T47D (cell line): ENCODE measurements around the gene BTBD1.
"Not testable (repeated sequence)": the region's sequence is repeated elsewhere in the genome, so short reads cannot be mapped to it uniquely, and the experiment has no call there.

Experiments
- DNase-seq, 2 experiments: peaks; one replicate each; pipeline versions ENCODE4 v3.0.0 to v3.0.0-alpha.2; 2011 to 2012; ENCODE audit warnings: low read depth in 1 of 2, low spot score in 1 of 2
- JUND ChIP-seq: IDR thresholded peaks from 2 replicates; pipeline ENCODE4 v1.6.1; 2012; ENCODE audit warnings: low read depth
- in situ Hi-C: cut with HindIII; loops from 2 replicates; pipeline ENCODE4 v1.10.0; 2016; ENCODE audit warnings: low sequenced_read_pairs, low pct_unique_long_range_greater_than_20kb

The BTBD1 gene

DNA sequence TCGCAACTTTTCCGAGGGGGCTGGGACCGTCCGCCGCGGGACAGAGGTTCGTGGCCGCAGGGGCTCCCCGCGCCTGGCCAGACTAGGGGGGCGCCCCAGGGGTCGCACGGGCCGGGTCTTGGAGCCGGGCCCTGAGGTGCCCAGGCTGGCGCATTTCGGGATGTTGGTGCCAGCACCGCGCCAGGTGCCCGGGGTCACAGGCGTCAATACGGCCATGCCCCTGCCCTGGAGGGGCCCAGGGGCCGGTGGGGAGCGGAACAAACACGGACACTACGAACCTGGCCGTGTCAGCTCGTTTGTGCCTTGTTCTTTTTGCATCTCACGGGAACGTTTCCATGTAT lies 40.8 kb upstream of the BTBD1 start:
- no peak for TF ChIP-seq JUND
- no peak for DNase-seq
- in situ Hi-C loops, result no loop called here

DNA sequence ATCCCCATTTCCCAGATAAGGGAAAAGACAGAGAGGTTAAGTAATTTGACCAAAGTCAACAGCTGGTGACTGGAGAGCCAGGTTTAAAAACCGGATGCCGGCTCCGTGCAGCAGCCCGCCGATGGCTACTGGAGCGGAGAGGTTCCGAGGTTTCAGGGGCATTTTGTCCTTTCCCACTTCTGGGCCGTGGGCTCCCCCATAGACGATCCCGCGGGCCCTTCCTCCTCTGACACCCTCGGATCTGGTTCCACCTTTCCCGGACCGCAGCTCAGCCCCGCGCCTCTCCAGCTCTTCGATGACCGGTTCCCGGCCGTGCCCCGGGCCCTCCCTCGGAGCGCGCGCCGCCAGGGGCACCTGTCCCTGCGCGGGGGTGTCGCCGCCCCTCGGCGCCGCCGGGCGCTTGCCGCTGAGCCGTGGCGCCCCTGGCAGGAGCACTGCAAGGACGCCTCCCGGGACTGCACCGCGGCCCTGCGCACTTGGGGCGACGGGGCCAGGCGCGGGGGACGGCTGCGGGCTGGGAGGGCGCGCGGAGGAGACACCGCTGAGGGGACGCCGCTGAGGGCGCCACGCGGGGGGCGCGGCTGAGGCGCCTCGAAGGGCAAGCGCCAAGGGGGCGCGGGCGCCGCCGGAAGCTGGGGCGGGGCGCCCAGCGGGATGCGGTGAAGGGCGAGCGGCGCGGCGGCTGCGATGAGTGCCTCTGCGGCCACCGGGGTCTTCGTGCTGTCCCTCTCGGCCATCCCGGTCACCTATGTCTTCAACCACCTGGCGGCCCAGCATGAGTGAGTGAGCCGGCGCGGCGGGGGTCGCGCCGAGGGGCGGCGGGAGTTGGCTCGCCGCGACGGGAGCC lies 40.2 kb upstream of the BTBD1 start, which contains the start of gene TM6SF1:
TSS of gene TM6SF1 (plus strand) at position 652 of the 847 bp plus-strand sequence. CDS start at position 688, 36 bp downstream.
- in situ Hi-C loops, result no loop called here
- DNase-seq, result no peak

DNA sequence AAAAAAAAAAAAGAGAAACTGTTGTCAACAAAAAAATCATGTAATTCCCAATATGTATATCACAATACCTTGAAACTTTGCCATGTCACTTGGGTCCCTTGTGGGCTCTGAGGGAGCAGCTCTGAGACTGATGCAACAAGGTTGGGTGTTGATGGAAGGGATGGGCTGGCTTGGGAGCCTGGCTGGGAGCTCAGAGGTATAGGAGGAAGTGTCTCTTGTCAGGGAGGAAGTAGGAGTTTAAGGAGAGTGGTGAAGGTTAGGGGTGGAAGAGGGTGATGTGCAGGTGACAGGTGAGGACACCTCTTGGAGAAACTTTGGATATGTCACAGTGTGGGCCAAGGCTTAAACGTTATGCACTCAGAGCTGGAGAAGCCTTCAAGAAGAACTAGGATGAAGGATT lies 38.4 kb upstream of the BTBD1 start:
- no peak for DNase-seq
- no peak for TF ChIP-seq JUND
- in situ Hi-C loops, result no loop called here

More for the DNA sequence above, 40.2 kb upstream of the BTBD1 start, which contains the start of gene TM6SF1:
- no peak for TF ChIP-seq JUND

DNA sequence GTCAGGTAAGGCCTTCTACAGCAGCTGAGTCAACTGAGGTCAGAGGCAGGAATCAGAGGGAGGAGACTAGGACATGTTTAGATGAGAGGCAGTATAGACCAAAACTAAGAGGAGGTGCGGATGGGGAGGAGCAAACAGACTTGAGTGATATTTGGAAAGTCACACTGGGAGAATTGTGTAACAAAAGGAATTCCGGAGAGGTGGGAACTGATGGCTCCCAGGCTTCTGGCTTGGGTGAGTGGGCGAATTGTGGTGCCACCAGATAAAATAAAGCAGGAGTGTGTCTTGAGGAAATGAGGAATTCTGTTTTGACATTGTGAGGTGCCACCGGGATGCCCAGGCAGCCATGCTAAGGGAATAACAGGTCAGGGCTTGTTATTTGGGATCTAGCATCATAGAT lies 37.1 kb upstream of the BTBD1 start:
- no peak for DNase-seq
- in situ Hi-C loops, result no loop called here
- no peak for TF ChIP-seq JUND

DNA sequence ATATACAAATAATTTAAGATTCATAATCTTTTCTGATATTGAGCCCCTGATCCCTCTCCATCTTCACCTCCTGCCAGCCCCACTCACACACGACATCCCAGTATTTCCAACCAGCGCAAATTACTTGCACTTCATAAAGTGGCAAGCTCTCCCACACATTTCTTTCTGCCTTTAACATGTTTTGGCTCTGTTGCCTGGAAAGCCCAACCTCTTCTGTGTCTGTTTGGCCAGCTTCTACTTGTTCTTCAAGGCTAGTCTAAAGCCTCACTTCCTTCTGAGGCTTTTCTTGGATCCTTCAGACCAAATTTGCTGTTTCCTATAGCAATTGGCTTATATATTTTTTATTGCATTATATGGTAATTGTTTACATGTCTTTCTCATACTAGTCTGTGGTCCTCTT lies 35.3 kb upstream of the BTBD1 start:
- TF ChIP-seq JUND, result no peak
- in situ Hi-C loops, result no loop called here
- no peak for DNase-seq

DNA sequence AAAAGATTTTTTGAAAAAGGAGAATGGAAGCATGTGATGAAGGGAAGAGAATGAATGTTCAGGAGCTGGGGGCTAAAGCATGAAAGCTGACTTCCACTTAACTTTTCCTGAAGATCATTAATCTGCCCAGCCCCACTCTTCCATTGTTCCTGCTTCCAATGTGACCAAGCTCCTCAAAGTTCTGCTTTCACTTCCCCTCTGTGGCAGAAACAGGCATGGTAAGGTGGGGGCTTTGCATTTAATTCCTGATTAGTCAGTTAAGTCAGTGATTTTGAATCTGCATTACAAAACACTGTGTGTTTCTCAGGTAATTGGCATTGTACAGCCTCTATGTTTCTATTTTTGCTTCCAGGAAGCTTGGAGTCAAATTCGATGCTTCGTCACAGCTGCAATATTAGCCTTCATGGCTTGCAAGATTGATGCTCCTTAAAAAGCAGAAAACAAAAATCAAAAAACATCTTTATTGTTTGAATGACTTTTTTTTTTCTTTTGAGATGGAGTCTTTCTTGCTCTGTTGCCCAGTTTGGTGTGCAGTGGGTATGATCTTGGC lies 33.1 kb upstream of the BTBD1 start:
- DNase-seq, result no peak
- no peak for TF ChIP-seq JUND
- in situ Hi-C loops, result no loop called here

GRCh38 chr15:83099290-83099689 lies 32.2 kb upstream of the BTBD1 start:
- in situ Hi-C loops, result no loop called here
- DNase-seq, result no peak
- TF ChIP-seq JUND, result no peak

DNA sequence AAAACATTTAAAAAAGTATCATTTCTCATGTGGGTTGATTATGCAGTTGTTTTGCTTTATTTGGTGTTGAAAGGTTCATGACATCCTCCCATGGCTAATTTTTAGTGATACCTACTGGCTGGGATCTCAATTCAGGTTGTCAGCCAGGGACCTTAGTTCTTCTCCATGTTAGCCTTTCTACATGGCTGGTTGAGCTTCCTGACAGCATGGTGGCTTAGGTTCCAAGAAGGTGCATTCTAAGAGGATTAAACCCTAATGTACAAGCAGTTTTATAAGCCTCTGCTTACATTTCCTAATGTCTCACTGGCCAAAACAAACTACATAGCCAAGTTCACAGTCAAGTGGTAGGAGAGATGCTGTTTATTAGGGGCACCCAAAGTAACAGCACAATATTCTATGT lies 31.0 kb upstream of the BTBD1 start:
- TF ChIP-seq JUND, result no peak
- in situ Hi-C loops, result no loop called here
- no peak for DNase-seq

DNA sequence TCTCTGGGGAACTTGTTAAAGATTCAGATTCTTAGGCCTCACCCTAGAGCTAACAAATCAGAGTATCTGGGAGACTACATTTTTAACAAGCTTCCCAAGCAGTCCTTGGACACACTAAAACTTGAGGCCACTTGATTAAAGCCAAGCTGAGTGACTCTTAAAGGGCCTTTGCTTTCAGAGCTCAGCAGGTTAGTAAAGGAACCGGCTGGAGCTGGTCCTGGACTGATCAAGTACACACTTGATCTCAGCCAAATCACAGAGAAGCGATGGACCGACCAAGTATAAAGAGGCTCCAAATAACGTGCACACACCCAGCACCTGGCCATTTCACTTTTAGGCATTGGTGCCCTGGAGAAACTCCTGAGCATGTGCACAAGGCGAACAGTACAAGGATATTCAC lies 27.5 kb upstream of the BTBD1 start:
- no peak for TF ChIP-seq JUND
- no peak for DNase-seq
- in situ Hi-C loops, result no loop called here

DNA sequence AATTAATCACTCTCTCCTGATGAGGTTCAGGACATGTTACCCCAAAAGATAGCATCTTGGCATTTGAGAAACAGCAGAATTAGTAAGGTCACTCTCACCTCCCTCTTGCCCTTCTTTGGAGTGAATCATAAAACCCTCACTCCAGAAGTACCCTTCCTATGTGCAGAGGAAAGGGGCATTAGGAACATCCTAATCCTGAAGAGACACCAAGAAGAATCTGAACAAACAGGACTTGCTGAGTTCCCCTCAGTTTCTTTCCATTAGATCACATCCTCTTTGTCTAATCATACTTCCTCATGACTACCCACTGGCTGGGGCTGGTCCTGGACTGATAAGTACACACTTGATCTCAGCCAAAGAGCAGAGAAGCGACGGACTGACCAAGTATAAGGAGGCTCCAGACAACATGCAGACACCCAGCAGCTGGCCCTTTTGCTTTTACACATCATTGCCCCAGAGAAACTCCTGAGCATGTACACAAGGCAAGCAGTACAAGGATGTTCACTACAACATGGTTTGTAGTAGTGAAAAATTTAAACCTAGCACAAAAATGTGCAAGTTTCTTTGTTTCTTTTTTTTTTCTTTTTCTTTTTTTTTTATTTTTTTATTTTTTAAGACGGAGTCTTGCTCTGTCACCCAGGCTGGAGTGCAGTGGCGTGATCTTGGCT lies 25.4 kb upstream of the BTBD1 start:
- DNase-seq, result no peak
- no peak for TF ChIP-seq JUND
- in situ Hi-C loops, result no loop called here

GRCh38 chr15:83091965-83092308 lies 24.9 kb upstream of the BTBD1 start:
- DNase-seq, in situ Hi-C loops: not testable (repeated sequence)

DNA sequence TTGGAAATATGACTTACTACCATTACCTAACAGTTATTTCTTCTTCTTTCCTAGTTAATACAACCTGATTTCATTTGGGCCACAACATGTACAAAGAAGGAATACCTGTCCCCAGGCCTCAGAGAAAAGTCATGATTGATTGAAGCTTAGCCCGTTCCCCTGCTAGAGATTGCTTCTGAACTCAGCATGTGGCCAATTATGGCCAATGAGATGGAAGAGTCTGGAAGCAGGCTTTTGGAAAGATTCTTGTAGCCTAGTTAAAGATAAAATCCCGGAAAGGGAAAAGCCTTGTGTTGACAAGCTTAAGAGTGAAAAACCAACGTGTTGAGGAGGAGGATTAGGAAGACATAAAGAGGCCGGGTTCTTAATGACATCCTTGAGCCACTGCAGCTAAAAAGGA lies 23.4 kb upstream of the BTBD1 start:
- in situ Hi-C loops, result no loop called here
- DNase-seq, result no peak
- no peak for TF ChIP-seq JUND

DNA sequence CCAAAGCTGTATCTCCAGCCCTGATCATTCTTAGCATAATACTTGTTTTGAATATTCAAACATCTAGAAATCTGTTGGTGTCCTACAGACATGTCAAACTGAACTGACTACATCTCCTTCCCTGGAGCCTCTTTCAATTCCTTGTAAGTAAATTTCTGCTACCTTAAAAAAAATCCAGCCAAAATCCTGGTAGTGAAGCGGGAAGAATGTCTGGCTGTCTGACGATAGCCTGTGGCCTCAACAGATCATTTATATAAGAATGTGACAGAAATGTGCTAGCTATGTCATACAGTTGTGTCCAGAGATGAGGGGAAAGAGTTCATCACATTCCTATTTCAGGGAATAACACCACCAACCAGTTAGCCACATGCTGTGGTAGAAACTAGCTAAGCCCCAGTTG lies 21.8 kb upstream of the BTBD1 start:
- no peak for DNase-seq
- in situ Hi-C loops, result no loop called here

DNA sequence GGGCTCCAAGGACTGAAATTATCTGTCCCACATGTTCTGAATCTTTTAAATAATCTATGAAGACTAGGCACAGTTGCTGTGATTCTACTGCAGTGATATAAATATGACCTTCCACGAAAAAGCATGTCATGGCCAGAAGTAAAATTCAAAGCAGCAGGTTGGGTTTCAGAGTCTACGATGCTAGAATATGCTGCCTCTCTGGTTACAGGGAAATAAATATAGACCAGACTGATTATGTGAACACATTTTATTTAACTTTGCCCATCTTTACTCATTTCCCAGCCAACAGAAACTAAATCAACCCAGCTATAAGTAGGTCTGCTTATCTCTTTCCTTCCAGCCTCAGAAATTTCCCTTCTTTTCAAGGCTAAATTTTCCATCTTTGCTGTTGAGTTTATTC lies 20.5 kb upstream of the BTBD1 start:
- no peak for TF ChIP-seq JUND
- DNase-seq, result no peak
- in situ Hi-C loops, result no loop called here

More for the DNA sequence above, 21.8 kb upstream of the BTBD1 start:
- no peak for TF ChIP-seq JUND

DNA sequence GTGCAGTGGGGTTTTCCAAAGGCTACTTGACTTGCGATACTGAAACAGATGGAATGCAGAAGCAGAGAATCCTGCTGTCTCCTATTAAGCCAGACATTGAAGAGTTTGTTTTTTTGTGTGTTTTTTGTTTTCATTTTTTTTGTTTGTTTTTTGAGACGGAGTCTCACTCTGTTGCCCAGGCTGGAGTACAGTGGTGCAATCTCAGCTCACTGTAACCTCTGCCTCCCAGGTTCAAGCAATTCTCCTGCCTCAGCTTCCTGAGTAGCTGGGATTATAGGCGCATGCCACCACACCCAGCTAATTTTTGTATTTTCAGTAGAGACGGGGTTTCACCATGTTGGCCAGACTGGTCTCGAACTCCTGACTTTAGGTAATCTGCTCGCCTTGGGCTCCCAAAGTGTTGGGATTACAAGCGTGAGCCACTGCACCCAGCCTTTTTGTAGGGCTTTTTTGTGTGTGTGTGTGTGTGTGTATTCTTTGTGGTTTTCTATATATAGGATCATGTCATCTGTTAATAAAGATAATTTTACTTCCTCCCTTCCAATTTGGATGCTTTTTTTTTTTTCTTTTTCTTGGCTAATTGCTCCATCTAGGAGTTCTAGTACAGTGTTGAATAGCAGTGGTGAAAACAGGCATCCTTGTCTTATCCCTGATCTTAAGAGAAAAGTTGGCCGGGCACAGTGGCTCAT lies 19.0 kb upstream of the BTBD1 start:
- DNase-seq, in situ Hi-C loops: not testable (repeated sequence)

- in situ Hi-C loops, result not testable (repeated sequence)
Measured at GRCh38 chr15:83085461-83085860, 18.4 kb upstream of the BTBD1 start.

More at GRCh38 chr15:83085461-83085860, 18.4 kb upstream of the BTBD1 start:
- not testable (repeated sequence) for DNase-seq
